ENCODE results near the gene PIGC.
A peak's percentile ranks its signal among the peaks of the same experiment; 100 is the strongest.

PIGC gene

GRCh38 chr1:172397221-172397620 lies 46.6 kb downstream of the PIGC start:
- no peak overlapping the region for H3K4me3 ChIP-seq (ENCODE audit: control insufficient read depth in 1 of 7, extremely low read depth in 1 of 7, insufficient read depth in 4 of 7, low read depth in 2 of 7, low read length in 6 of 7)
- H3K36me3 ChIP-seq (ENCODE audit: control insufficient read depth in 4 of 4, insufficient read depth in 4 of 4, low read length in 3 of 4) = no peaks in the 10 kb centered on the region
- H3K27ac ChIP-seq (ENCODE audit: insufficient read depth in 1 of 2, low read depth in 1 of 2, low read length in 2 of 2, poor library complexity in 1 of 2, severe bottlenecking in 2 of 2) = no peak overlapping the region
- peaks cover 12 to 23% (median 15%) of the 10 kb centered on the region in 4 experiments for H3K4me1 ChIP-seq (ENCODE audit: control extremely low read depth in 1 of 4, control insufficient read depth in 4 of 4, insufficient read depth in 4 of 4, low read length in 3 of 4)
- no peaks in the 10 kb centered on the region for H3K9me3 ChIP-seq (ENCODE audit: control extremely low read depth in 1 of 5, control insufficient read depth in 4 of 5, insufficient read depth in 2 of 5, low read depth in 1 of 5, low read length in 4 of 5)
- 100% methylated on average over 1 of the region's 3 CpGs for WGBS (ENCODE audit: insufficient coverage)
- CTCF ChIA-PET = interaction anchor here (1.3 to 6.9 kb wide), 3 partner anchors 18 to 394 kb away, joined by 4 to 46 read pairs (median 4); no protein-coding TSS in a partner anchor
- POLR2A ChIA-PET = interaction anchor here (0.6 kb wide), 1 partner anchor 298 kb away, joined by 3 read pairs; no protein-coding TSS in a partner anchor
- DNase-seq = peak in 1 of 3 donors; percentile 5
- H3K27me3 ChIP-seq (replicated peaks in 2 of 5; ENCODE audit: control insufficient read depth in 4 of 5, insufficient read depth in 5 of 5, low read length in 4 of 5) = no peaks in the 10 kb centered on the region

GRCh38 chr1:172395576-172395975 lies 48.3 kb downstream of the PIGC start:
- no peaks in the 10 kb centered on the region for H3K9me3 ChIP-seq (ENCODE audit: control extremely low read depth in 1 of 5, control insufficient read depth in 4 of 5, insufficient read depth in 2 of 5, low read depth in 1 of 5, low read length in 4 of 5)
- peaks cover 12 to 23% (median 15%) of the 10 kb centered on the region in 4 experiments for H3K4me1 ChIP-seq (ENCODE audit: control extremely low read depth in 1 of 4, control insufficient read depth in 4 of 4, insufficient read depth in 4 of 4, low read length in 3 of 4)
- H3K27me3 ChIP-seq (replicated peaks in 2 of 5; ENCODE audit: control insufficient read depth in 4 of 5, insufficient read depth in 5 of 5, low read length in 4 of 5) = no peaks in the 10 kb centered on the region
- H3K36me3 ChIP-seq (ENCODE audit: control insufficient read depth in 4 of 4, insufficient read depth in 4 of 4, low read length in 3 of 4) = no peaks in the 10 kb centered on the region
- H3K4me3 ChIP-seq (ENCODE audit: control insufficient read depth in 1 of 7, extremely low read depth in 1 of 7, insufficient read depth in 4 of 7, low read depth in 2 of 7, low read length in 6 of 7) = no peak overlapping the region
- H3K27ac ChIP-seq (ENCODE audit: insufficient read depth in 1 of 2, low read depth in 1 of 2, low read length in 2 of 2, poor library complexity in 1 of 2, severe bottlenecking in 2 of 2) = no peak overlapping the region
- WGBS (ENCODE audit: insufficient coverage) = no CpG with 5 or more reads among the region's 3 CpGs
- ChIA-PET CTCF (interaction anchor here (1.4 to 2.0 kb wide), 3 partner anchors 303 to 393 kb away, joined by 4 to 7 read pairs (median 4); no protein-coding TSS in a partner anchor), POLR2A (no interaction called here)
- DNase-seq = no peak

- Histone ChIP-seq H3K27ac (ENCODE audit: insufficient read depth in 1 of 2, low read depth in 1 of 2, low read length in 2 of 2, poor library complexity in 1 of 2, severe bottlenecking in 2 of 2) (peak overlapping the region in 1 of 2 experiments; percentile 66), H3K9me3 (ENCODE audit: control extremely low read depth in 1 of 5, control insufficient read depth in 4 of 5, insufficient read depth in 2 of 5, low read depth in 1 of 5, low read length in 4 of 5) (no peaks in the 10 kb centered on the region), H3K4me3 (ENCODE audit: control insufficient read depth in 1 of 7, extremely low read depth in 1 of 7, insufficient read depth in 4 of 7, low read depth in 2 of 7, low read length in 6 of 7) (no peak overlapping the region), H3K36me3 (ENCODE audit: control insufficient read depth in 4 of 4, insufficient read depth in 4 of 4, low read length in 3 of 4) (no peaks in the 10 kb centered on the region), H3K27me3 (replicated peaks in 2 of 5; ENCODE audit: control insufficient read depth in 4 of 5, insufficient read depth in 5 of 5, low read length in 4 of 5) (no peaks in the 10 kb centered on the region), H3K4me1 (ENCODE audit: control extremely low read depth in 1 of 4, control insufficient read depth in 4 of 4, insufficient read depth in 4 of 4, low read length in 3 of 4) (peaks cover 12 to 19% (median 15%) of the 10 kb centered on the region in 4 experiments)
- ChIA-PET POLR2A (interaction anchor here (0.6 kb wide), 1 partner anchor 21 kb away, joined by 3 read pairs; no protein-coding TSS in a partner anchor), CTCF (interaction anchor here (1.4 to 2.0 kb wide), 3 partner anchors 302 to 392 kb away, joined by 4 to 7 read pairs (median 4); no protein-coding TSS in a partner anchor)
- WGBS (ENCODE audit: insufficient coverage) = 79% methylated on average over 4 of the region's 5 CpGs
- peak in 1 of 3 donors; percentile 2 for DNase-seq
Measured at GRCh38 chr1:172394811-172395210, 49.1 kb downstream of the PIGC start.

GRCh38 chr1:172394141-172394751 lies 49.6 kb downstream of the PIGC start:
- peak; percentile 52 to 92 (median 88) for DNase-seq
- H3K27ac ChIP-seq (ENCODE audit: insufficient read depth in 1 of 2, low read depth in 1 of 2, low read length in 2 of 2, poor library complexity in 1 of 2, severe bottlenecking in 2 of 2) = peak overlapping the region in 1 of 2 experiments; percentile 66
- peak overlapping the region in 4 of 7 experiments; percentile 23 to 61 (median 42) for H3K4me3 ChIP-seq (ENCODE audit: control insufficient read depth in 1 of 7, extremely low read depth in 1 of 7, insufficient read depth in 4 of 7, low read depth in 2 of 7, low read length in 6 of 7)
- ChIA-PET CTCF (interaction anchor here (1.2 to 2.0 kb wide), 6 partner anchors 11 to 392 kb away, joined by 3 to 7 read pairs (median 4); no protein-coding TSS in a partner anchor), POLR2A (interaction anchor here (0.6 kb wide), 1 partner anchor 20 kb away, joined by 3 read pairs; no protein-coding TSS in a partner anchor)
- H3K9me3 ChIP-seq (ENCODE audit: control extremely low read depth in 1 of 5, control insufficient read depth in 4 of 5, insufficient read depth in 2 of 5, low read depth in 1 of 5, low read length in 4 of 5) = no peaks in the 10 kb centered on the region
- no peaks in the 10 kb centered on the region for H3K27me3 ChIP-seq (replicated peaks in 2 of 5; ENCODE audit: control insufficient read depth in 4 of 5, insufficient read depth in 5 of 5, low read length in 4 of 5)
- 10% methylated on average over 2 of the region's 4 CpGs for WGBS (ENCODE audit: insufficient coverage)
- peaks cover 9 to 19% (median 15%) of the 10 kb centered on the region in 4 experiments for H3K4me1 ChIP-seq (ENCODE audit: control extremely low read depth in 1 of 4, control insufficient read depth in 4 of 4, insufficient read depth in 4 of 4, low read length in 3 of 4)
- no peaks in the 10 kb centered on the region for H3K36me3 ChIP-seq (ENCODE audit: control insufficient read depth in 4 of 4, insufficient read depth in 4 of 4, low read length in 3 of 4)

- peak in 2 of 3 donors; percentile 65 to 82 for DNase-seq
- Histone ChIP-seq H3K9me3 (ENCODE audit: control extremely low read depth in 1 of 5, control insufficient read depth in 4 of 5, insufficient read depth in 2 of 5, low read depth in 1 of 5, low read length in 4 of 5) (no peaks in the 10 kb centered on the region), H3K4me3 (ENCODE audit: control insufficient read depth in 1 of 7, extremely low read depth in 1 of 7, insufficient read depth in 4 of 7, low read depth in 2 of 7, low read length in 6 of 7) (no peak overlapping the region), H3K4me1 (ENCODE audit: control extremely low read depth in 1 of 4, control insufficient read depth in 4 of 4, insufficient read depth in 4 of 4, low read length in 3 of 4) (peaks cover 7 to 19% (median 15%) of the 10 kb centered on the region in 4 experiments), H3K27me3 (replicated peaks in 2 of 5; ENCODE audit: control insufficient read depth in 4 of 5, insufficient read depth in 5 of 5, low read length in 4 of 5) (no peaks in the 10 kb centered on the region), H3K36me3 (ENCODE audit: control insufficient read depth in 4 of 4, insufficient read depth in 4 of 4, low read length in 3 of 4) (no peaks in the 10 kb centered on the region), H3K27ac (ENCODE audit: insufficient read depth in 1 of 2, low read depth in 1 of 2, low read length in 2 of 2, poor library complexity in 1 of 2, severe bottlenecking in 2 of 2) (peak overlapping the region in 1 of 2 experiments; percentile 66)
- ChIA-PET CTCF (interaction anchor here (1.2 to 2.0 kb wide), 4 partner anchors 12 to 391 kb away, joined by 3 to 4 read pairs (median 3); no protein-coding TSS in a partner anchor), POLR2A (no interaction called here)
- WGBS (ENCODE audit: insufficient coverage) = 93% methylated on average over 5 of the region's 5 CpGs
Measured at GRCh38 chr1:172393354-172393753, 50.5 kb downstream of the PIGC start.

- CTCF ChIA-PET = interaction anchor here (0.7 to 1.0 kb wide), 2 partner anchors 11 to 301 kb away, joined by 3 read pairs; no protein-coding TSS in a partner anchor
- no CpG with 5 or more reads among the region's 1 CpG for WGBS (ENCODE audit: insufficient coverage)
- no peak overlapping the region for H3K4me3 ChIP-seq (ENCODE audit: control insufficient read depth in 1 of 7, extremely low read depth in 1 of 7, insufficient read depth in 4 of 7, low read depth in 2 of 7, low read length in 6 of 7)
- H3K9me3 ChIP-seq (ENCODE audit: control extremely low read depth in 1 of 5, control insufficient read depth in 4 of 5, insufficient read depth in 2 of 5, low read depth in 1 of 5, low read length in 4 of 5) = no peaks in the 10 kb centered on the region
- POLR2A ChIA-PET = no interaction called here
- no peaks in the 10 kb centered on the region for H3K27me3 ChIP-seq (replicated peaks in 2 of 5; ENCODE audit: control insufficient read depth in 4 of 5, insufficient read depth in 5 of 5, low read length in 4 of 5)
- H3K4me1 ChIP-seq (ENCODE audit: control extremely low read depth in 1 of 4, control insufficient read depth in 4 of 4, insufficient read depth in 4 of 4, low read length in 3 of 4) = peaks cover 7 to 19% (median 15%) of the 10 kb centered on the region in 4 experiments
- no peak for DNase-seq
- H3K36me3 ChIP-seq (ENCODE audit: control insufficient read depth in 4 of 4, insufficient read depth in 4 of 4, low read length in 3 of 4) = no peaks in the 10 kb centered on the region
- no peak overlapping the region for H3K27ac ChIP-seq (ENCODE audit: insufficient read depth in 1 of 2, low read depth in 1 of 2, low read length in 2 of 2, poor library complexity in 1 of 2, severe bottlenecking in 2 of 2)
Measured at GRCh38 chr1:172391976-172392375, 51.9 kb downstream of the PIGC start.

Data from common myeloid progenitor, CD34-positive (primary cell).